Measurements from ENCODE around the gene DDX59. TPM values are rescaled to one million over a fixed set of nuclear protein-coding genes. Genes with fewer than 3 reads are reported as not detected.

DDX59 gene
- total and polyA plus RNA-seq, 9 of the 15 experiments (the other 6 are each of a cell fraction or from before 2014, with no cell fraction given): 8.3 to 30.4 (median 19.8) TPM

- TF ChIP-seq MYC (IDR thresholded peaks at IDR 0.05; ENCODE audit: low read depth, low read length): no peak
- TF ChIP-seq MYC (CRISPR knock-in tag; IDR thresholded peaks at IDR 0.05; ENCODE audit: borderline replicate concordance, low read depth): no peak
- TF ChIP-seq THRB (CRISPR knock-in tag; conservative IDR thresholded peaks at IDR 0.05): no peak
- TF ChIP-seq ZBTB40 (IDR thresholded peaks at IDR 0.05): no peak
- no peak for TF ChIP-seq ZBTB40 (CRISPR knock-in tag; IDR thresholded peaks at IDR 0.05)
- no peak for TF ChIP-seq DACH1 (IDR thresholded peaks at IDR 0.05; ENCODE audit: partially characterized antibody)
- TF ChIP-seq ZNF511 (CRISPR knock-in tag; IDR thresholded peaks at IDR 0.05): no peak
- TF ChIP-seq KDM4B (IDR thresholded peaks at IDR 0.05; ENCODE audit: borderline replicate concordance in 2 of 2, low read depth in 1 of 2): no peak
- TF ChIP-seq ZNF224 (CRISPR knock-in tag; IDR thresholded peaks at IDR 0.05): no peak
- no peak for TF ChIP-seq NRF1 (conservative IDR thresholded peaks at IDR 0.05 in 1 of 2, IDR thresholded peaks at IDR 0.05 in 1 of 2)
- no peak for TF ChIP-seq ZNF79 (CRISPR knock-in tag; IDR thresholded peaks at IDR 0.05; ENCODE audit: low read depth)
- TF ChIP-seq MCM2 (IDR thresholded peaks at IDR 0.05; ENCODE audit: low read depth): no peak
- 0 out of 4 replicates have a peak, but pooled peaks of 1 of the 2 experiments have one; percentile 3 for TF ChIP-seq RCOR1 (IDR thresholded peaks at IDR 0.05; ENCODE audit: borderline replicate concordance in 1 of 2, low read depth in 2 of 2, low read length in 2 of 2)
- TF ChIP-seq HDAC1 (IDR thresholded peaks at IDR 0.05): peak; percentile 24 to 72; a peak in 1 of 4 replicates
- TF ChIP-seq PTBP1 (IDR thresholded peaks at IDR 0.05; ENCODE audit: low read depth, low read length): no peak
- TF ChIP-seq MECOM (CRISPR knock-in tag; IDR thresholded peaks at IDR 0.05): no peak
- no peak for TF ChIP-seq SP2 (IDR thresholded peaks at IDR 0.05; ENCODE audit: extremely low read depth, low read depth, low read length, poor library complexity, severe bottlenecking)
- no peak for TF ChIP-seq HCFC1 (IDR thresholded peaks at IDR 0.05; ENCODE audit: low read depth, low read length)
These were observed 41.4 kb downstream of the DDX59 start (continued) for GRCh38 chr1:200628223-200628881.

Data from K562 (cell line).